HG03097 (cell line): ENCODE data around the gene SLC35F3.
"Not testable (repeated sequence)": the region's sequence is repeated elsewhere in the genome, so short reads cannot be mapped to it uniquely, and the experiment has no call there.

Source experiments
- ATAC-seq: cut with Tn5 transposase; IDR thresholded peaks from one replicate; pipeline ENCODE4 v1.9.1; 2021; ENCODE audit not compliant: unreplicated experiment, low FRiP score

The SLC35F3 gene

GRCh38 chr1:234239515-234239914 lies 335.0 kb downstream of the SLC35F3 start:
- no peak for ATAC-seq

- ATAC-seq, result no peak
Observed at GRCh38 chr1:234239936-234240335, 335.5 kb downstream of the SLC35F3 start.

GRCh38 chr1:234240680-234241079 lies 336.2 kb downstream of the SLC35F3 start:
- no peak for ATAC-seq

DNA sequence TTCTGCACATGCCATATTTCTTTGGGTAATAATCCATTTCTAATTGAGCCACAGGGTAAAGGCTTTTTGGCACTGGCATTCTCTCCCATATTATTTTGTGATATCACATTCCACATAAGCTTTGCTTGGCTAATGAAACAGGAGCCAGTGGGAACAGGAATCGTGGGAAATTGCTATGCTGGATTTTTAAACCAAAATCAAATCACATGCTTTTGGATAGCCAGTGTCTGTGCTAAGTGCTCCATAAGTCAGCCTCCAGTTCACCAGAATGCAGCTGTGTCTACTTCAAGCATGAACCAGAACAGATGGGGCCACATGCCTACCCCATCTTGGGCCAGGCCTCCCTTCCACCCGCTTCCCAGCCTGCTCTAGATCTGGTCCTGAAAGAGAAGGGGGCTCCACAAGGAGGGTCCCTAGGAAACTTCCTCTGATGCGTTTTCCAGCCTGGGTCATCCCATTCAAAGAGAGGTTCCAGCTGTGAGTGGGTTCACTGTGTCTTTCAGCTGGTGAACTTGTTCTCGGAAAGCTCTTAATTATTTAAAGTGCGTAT lies 337.5 kb downstream of the SLC35F3 start:
- ATAC-seq, result no peak

- ATAC-seq, result no peak
Observed at GRCh38 chr1:234243521-234244260, 339.2 kb downstream of the SLC35F3 start.

- ATAC-seq, result no peak
Observed at GRCh38 chr1:234244482-234244881, 340.0 kb downstream of the SLC35F3 start.

DNA sequence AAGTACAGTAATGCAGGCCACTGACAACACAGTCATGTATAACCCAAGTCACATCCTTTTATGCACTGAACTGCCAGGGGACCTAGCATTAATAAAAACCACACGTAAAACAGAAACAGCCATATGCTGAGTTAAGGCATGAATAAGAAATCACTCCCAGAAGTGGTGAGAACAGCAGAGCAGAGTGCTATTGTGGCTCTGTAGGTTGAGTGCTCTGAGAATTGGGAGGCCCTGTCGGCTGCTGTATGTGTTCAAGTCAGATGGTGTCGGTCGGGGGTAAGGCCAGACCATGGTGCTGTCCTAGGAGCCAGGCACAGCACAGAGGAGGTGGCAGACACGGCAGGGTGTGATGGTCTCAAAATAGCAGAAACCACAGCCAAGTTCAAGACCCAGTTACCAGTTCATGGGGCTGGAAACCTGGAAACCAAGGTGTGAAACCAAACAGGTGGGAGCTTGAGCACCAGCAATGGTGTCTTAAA lies 342.2 kb downstream of the SLC35F3 start:
- peak; percentile 93 for ATAC-seq

DNA sequence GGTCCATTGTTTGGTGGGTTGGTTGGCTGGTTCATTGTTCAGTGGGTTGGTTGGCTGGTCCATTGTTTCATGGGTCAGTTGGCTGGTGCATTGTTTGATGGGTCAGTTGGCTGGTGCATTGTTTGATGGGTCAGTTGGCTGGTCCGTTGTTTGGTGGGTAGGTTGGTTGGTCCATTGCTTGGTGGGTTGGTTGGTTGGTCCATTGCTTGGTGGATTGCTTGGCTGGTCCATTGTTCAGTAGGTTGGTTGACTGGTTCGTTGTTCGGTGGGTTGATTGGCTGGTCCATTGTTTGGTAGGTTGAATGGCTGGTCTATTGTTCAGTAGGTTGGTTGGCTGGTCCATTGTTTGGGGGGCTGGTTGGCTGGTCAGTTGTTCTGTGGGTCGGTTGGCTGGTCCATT lies 343.3 kb downstream of the SLC35F3 start:
- not testable (repeated sequence) for ATAC-seq

GRCh38 chr1:234250747-234251146 lies 346.3 kb downstream of the SLC35F3 start:
- no peak for ATAC-seq

DNA sequence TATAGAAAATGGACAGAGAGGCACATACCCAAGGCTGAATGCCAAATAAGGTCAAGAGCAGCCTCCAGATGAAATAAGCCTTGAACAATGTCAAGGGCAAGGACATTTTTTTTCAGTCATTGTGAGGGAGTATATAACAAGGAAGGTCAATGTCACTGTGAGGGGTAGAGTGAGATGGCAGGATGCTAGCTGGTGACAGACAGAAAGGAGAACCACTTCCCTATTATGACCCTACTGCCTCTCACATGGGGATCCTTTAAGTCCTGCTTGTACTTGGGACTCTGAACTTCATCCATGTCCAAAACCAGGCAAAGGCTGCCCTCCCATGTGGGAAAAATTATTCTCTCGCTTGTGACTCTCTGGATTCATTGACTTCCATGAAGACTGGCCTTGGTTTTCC lies 349.3 kb downstream of the SLC35F3 start:
- no peak for ATAC-seq

- ATAC-seq, result no peak
Observed at GRCh38 chr1:234256359-234256758, 351.9 kb downstream of the SLC35F3 start.

DNA sequence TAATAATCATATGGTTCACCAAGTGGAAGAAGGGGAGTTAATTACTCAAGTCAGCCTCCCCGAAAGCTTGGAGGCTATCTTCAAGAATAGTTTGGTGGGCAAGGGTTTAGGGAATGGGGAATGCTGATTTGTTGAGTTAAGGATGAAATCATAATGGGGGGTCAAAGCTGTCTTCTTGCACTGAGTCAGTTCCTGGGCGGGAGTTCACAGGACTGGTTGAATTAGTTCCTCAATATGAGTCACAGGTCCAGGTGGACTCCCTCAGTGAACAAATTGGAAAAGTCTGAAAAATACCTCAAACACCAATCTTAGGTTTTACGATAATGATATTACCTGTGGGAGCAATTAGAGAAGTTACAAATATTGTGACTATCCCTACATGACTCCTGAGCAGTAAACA lies 353.6 kb downstream of the SLC35F3 start:
- no peak for ATAC-seq

DNA sequence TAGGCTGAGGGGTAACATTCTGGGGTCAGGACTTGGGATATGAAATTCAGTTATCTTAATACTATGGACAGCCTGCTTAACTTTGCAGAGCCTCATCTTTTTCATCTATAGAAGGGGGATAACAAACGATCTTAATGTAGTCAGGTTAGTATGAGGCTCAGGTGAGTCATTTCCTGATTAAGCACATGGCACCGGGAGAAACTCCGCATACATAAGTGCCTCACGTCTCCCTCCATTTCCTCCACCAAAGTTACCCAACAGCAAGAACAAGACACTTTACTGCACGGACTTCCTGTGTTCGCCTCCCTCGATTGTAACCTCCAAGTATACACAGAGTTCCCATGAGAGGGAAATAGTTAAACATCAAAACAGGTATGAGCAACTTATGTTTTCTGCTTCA lies 356.1 kb downstream of the SLC35F3 start:
- no peak for ATAC-seq

DNA sequence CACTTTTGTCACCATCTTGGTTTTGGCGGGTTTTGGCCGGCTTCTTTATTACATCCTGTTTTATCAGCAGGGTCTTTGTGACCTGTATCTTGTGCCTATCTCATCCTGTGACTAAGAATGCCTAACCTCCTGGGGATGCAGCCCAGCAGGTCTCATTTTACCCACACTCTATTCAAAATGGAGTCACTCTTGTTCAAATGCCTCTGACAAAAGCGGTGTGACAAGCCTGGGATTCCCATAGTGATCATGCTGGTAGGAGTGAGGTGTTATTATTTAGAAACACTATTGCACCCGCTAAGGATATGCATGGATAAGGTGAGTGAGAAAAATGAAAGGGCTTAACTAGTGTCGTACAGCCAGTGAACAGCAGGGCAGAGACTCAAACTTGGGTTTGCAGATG lies 357.1 kb downstream of the SLC35F3 start:
- ATAC-seq, result no peak

DNA sequence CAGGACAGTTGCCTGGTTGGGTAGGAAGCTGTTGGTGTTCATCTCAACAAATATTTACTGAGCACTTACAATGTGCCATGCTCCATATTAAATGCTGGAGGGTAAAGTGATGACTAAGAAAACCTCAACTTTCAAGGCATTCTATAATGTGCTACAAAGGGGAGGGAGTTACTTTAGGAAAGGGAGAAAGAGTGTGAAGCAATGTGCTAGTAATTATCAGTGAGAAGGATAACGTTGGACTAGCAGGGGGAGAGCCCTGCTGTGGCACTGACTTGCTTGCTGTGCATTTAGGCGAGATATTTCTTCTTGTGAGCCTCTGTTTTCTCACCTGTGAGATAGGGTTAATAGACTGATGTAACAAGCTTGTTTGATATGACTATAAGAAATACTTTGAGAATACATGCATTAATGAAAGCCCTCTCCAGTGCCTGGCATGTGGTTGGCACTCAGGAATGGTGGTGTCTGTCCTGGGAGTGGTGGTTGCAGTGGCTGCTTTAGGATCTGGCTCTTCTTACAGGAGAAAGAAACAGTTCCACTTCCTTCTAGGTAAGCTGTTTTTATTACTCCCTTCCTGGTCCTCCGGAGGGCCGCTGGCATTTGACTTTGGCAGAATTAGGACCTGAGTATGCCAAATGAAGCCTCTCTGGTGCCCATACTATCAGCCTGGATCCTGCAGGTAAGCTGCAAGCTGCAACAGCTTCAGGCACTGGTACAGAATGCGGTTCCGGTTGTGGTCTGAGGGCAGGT lies 357.7 kb downstream of the SLC35F3 start:
- no peak for ATAC-seq

DNA sequence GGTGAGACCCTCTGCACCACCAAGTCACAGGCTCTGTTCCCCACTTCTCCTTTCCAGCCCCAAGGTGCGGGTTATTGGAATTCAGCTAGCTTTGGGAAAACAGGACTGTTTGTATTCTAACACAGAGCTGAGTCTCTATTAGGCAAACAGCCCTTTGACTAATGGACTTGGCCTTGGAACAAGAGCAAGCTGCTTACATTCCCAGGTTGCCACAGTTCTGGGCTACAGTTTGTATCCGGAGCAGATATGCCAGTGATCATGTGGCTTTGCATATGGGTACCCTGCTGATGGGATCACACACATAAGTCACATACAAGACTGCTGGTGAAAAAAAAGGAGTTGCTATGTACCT lies 358.3 kb downstream of the SLC35F3 start:
- no peak for ATAC-seq

GRCh38 chr1:234264832-234265231 lies 360.4 kb downstream of the SLC35F3 start:
- ATAC-seq, result no peak

DNA sequence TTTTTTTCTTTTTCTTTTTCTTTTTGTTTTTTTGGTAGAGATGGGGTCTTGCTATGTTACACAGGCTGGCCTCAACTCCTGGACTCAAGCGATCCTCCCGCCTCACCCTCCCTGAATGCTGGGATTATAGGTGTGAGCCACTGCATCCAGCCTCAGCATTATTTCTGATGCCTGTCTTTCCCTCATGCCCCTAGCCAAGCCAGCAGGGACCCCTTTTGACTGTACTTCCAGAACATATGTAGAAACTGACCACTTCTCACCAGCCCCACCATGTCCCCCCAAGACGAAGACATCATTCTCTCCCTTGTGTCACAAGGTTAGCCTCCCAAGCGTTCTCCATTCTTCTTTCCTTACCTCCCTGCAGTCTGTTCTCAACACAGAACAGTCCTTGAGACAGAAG lies 360.8 kb downstream of the SLC35F3 start:
- ATAC-seq, result no peak

DNA sequence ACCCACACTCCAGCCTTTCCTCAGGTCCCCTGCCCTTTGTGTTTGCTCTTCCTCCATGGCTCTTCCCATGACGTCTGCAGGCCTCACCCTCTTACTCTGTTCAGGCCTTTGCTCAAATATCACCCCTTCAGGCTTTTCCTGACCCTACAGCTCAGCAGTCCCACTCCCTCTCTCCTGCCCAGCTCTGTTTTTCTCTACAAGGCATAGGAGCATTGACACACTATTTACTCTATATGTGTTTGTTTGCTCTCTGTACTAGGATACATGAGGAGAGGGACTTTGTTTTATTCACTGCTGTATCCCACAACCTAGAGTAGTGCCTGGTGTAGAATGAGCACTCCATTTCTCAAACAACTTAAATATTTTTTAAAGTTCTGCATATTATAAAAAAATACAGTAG lies 361.4 kb downstream of the SLC35F3 start:
- ATAC-seq, result no peak

DNA sequence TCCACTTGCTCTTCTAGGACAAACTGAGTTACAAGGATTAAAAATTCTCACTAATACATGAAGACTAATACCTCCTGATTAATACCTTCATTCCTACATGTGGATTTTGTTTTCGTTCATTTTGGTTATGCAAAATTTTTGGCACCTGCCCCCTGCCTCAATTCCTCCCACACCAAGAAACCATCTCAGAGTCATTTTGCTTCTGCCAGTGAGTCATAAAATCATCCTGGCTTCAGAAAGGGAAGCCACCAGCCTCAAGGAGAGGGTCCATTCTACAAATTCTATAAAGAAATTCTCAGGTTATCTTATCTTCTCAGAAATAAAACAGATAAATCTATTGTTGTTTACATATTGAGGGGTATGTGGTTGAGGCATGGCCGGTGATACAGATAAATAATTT lies 365.6 kb downstream of the SLC35F3 start:
- ATAC-seq, result no peak

DNA sequence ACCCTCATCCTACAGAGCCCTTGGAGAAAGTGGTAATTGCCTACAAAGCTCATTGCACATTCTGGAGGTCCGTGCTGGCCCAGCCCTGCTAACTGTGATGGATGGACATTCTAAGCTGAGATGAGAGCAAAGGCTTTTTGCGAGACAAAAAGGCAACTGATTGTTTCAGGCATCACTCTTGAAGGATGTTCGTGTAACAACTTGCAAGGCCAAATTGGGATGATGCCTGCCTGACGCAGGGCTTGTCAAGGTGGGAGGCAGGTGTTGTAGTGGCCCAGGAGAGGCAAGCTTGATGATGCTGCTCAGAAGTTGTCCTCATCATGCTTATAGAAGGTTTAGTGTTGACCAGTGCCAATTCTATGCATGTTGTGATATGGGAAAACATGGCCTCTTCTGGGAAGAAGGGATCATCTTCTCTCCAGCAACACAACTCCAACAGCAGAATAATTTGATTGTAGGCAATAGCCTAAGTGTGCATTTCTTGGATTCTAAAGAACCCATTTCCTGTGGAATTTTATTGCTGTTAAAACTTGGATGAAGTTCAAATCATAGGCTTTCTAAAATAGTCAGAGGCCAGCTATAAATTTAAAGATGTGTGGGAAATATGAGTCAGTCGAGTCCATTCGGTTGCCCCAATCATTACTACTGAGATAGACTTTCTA lies 366.2 kb downstream of the SLC35F3 start:
- no peak for ATAC-seq
